ENCODE results near the gene SLC35E2B. TPM values are rescaled to one million over a fixed set of nuclear protein-coding genes. Genes with fewer than 3 reads are reported as not detected.
A peak's percentile ranks its signal among the peaks of the same experiment; 100 is the strongest.
"Not testable (repeated sequence)": the region's sequence is repeated elsewhere in the genome, so short reads cannot be mapped to it uniquely, and the experiment has no call there.

SLC35E2B gene
- total and polyA plus RNA-seq, 11 donors: 12.2 to 29.2 (median 20.1) TPM

GRCh38 chr1:1730870-1731269 lies 38.3 kb upstream of the SLC35E2B start:
- Histone ChIP-seq H3K4me1 (peaks cover 0 to 16% (median 0%) of the 10 kb centered on the region in 12 donors), H3K36me3 (peaks cover 0 to 65% (median 37%) of the 10 kb centered on the region in 9 donors), H3K4me3 (no peak overlapping the region), H3K27ac (no peak overlapping the region), H3K27me3 (no peaks in the 10 kb centered on the region), H3K9me3 (no peaks in the 10 kb centered on the region)
- DNase-seq (peak in 1 of 5 donors; percentile 8), ATAC-seq (no peak)
- 94 to 97% (median 96%) methylated on average over 13 to 17 of the region's 17 CpGs for WGBS, 4 donors
- intact Hi-C loops (cut with DNase I): no loop called here
- TF ChIP-seq POLR2A (IDR thresholded peaks at IDR 0.05) (no peak), CTCF (IDR thresholded peaks at IDR 0.05) (no peak)

GRCh38 chr1:1730230-1730629 lies 37.6 kb upstream of the SLC35E2B start:
- H3K4me3 ChIP-seq; H3K27ac ChIP-seq; intact Hi-C loops (cut with DNase I); H3K27me3 ChIP-seq; DNase-seq; ATAC-seq; H3K9me3 ChIP-seq: not testable (repeated sequence)
- Histone ChIP-seq H3K36me3 (peaks cover 0 to 63% (median 37%) of the 10 kb centered on the region in 9 donors), H3K4me1 (peaks cover 0 to 16% (median 0%) of the 10 kb centered on the region in 12 donors)
- WGBS, 4 donors: 92 to 93% methylated on average over 5 to 9 of the region's 13 CpGs; no CpG with 5 or more reads in 2 of the 4 donors

- WGBS, 4 donors: 87 to 97% (median 92%) methylated on average over 10 to 17 of the region's 18 CpGs
- not testable (repeated sequence) for ATAC-seq, H3K9me3 ChIP-seq, H3K4me3 ChIP-seq, H3K27me3 ChIP-seq, DNase-seq
- peaks cover 0 to 16% (median 0%) of the 10 kb centered on the region in 12 donors for H3K4me1 ChIP-seq
- H3K36me3 ChIP-seq: peaks cover 0 to 55% (median 34%) of the 10 kb centered on the region in 9 donors
- intact Hi-C loops (cut with DNase I): loop anchor here in 1 of 10 donors (1.0 kb wide), 1 partner anchor 64 kb away; no protein-coding TSS in a partner anchor
- peak overlapping the region in 5 of 12 donors; percentile 24 to 74 (median 67) for H3K27ac ChIP-seq
Observed at GRCh38 chr1:1729116-1729816, 36.7 kb upstream of the SLC35E2B start.

- DNase-seq (peak in 1 of 5 donors; percentile 12), ATAC-seq (peak in 1 of 4 donors; percentile 14)
- not testable (repeated sequence) for H3K27me3 ChIP-seq, H3K9me3 ChIP-seq
- peaks cover 0 to 16% (median 0%) of the 10 kb centered on the region in 12 donors for H3K4me1 ChIP-seq
- H3K27ac ChIP-seq: peak overlapping the region in 8 of 12 donors; percentile 9 to 74 (median 38)
- intact Hi-C loops (cut with DNase I): loop anchor here in 1 of 10 donors (1.0 kb wide), 1 partner anchor 63 kb away; no protein-coding TSS in a partner anchor
- peaks cover 0 to 47% (median 28%) of the 10 kb centered on the region in 9 donors for H3K36me3 ChIP-seq
- 50 to 77% (median 66%) methylated on average over 7 to 14 of the region's 14 CpGs for WGBS, 4 donors
- peak overlapping the region in 1 of 12 donors; percentile 8 for H3K4me3 ChIP-seq
Observed at GRCh38 chr1:1728308-1729005, 35.9 kb upstream of the SLC35E2B start.

GRCh38 chr1:1727131-1727651 lies 34.6 kb upstream of the SLC35E2B start:
- DNase-seq; H3K27ac ChIP-seq; ATAC-seq; H3K9me3 ChIP-seq; H3K4me3 ChIP-seq; intact Hi-C loops (cut with DNase I); H3K27me3 ChIP-seq: not testable (repeated sequence)
- peaks cover 0 to 16% (median 0%) of the 10 kb centered on the region in 12 donors for H3K4me1 ChIP-seq
- peaks cover 0 to 37% (median 16%) of the 10 kb centered on the region in 9 donors for H3K36me3 ChIP-seq
- WGBS, 4 donors: 82 to 89% (median 86%) methylated on average over 11 of the region's 12 CpGs

- H3K27me3 ChIP-seq; H3K9me3 ChIP-seq; H3K27ac ChIP-seq; intact Hi-C loops (cut with DNase I); ATAC-seq; H3K4me3 ChIP-seq: not testable (repeated sequence)
- 86 to 93% (median 93%) methylated on average over 17 of the region's 17 CpGs for WGBS, 4 donors
- DNase-seq: peak in 1 of 5 donors; percentile 15
- peaks cover 0 to 36% (median 15%) of the 10 kb centered on the region in 9 donors for H3K36me3 ChIP-seq
- peaks cover 0 to 24% (median 2%) of the 10 kb centered on the region in 12 donors for H3K4me1 ChIP-seq
Observed at GRCh38 chr1:1726088-1726487, 33.5 kb upstream of the SLC35E2B start.

All from heart left ventricle (tissue), 16 donors.